LNCAP (cell line): Measurements from ENCODE around the gene SLC24A4.

Experiments
- TF ChIP-seq, protein P1 (sequence below): fragments of 450-650 bp; IDR thresholded peaks from 2 replicates; pipeline ENCODE4 v1.5.1; 2017; ENCODE audit warnings: mild to moderate bottlenecking

Gene SLC24A4, protein sequence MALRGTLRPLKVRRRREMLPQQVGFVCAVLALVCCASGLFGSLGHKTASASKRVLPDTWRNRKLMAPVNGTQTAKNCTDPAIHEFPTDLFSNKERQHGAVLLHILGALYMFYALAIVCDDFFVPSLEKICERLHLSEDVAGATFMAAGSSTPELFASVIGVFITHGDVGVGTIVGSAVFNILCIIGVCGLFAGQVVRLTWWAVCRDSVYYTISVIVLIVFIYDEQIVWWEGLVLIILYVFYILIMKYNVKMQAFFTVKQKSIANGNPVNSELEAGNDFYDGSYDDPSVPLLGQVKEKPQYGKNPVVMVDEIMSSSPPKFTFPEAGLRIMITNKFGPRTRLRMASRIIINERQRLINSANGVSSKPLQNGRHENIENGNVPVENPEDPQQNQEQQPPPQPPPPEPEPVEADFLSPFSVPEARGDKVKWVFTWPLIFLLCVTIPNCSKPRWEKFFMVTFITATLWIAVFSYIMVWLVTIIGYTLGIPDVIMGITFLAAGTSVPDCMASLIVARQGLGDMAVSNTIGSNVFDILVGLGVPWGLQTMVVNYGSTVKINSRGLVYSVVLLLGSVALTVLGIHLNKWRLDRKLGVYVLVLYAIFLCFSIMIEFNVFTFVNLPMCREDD

DNA sequence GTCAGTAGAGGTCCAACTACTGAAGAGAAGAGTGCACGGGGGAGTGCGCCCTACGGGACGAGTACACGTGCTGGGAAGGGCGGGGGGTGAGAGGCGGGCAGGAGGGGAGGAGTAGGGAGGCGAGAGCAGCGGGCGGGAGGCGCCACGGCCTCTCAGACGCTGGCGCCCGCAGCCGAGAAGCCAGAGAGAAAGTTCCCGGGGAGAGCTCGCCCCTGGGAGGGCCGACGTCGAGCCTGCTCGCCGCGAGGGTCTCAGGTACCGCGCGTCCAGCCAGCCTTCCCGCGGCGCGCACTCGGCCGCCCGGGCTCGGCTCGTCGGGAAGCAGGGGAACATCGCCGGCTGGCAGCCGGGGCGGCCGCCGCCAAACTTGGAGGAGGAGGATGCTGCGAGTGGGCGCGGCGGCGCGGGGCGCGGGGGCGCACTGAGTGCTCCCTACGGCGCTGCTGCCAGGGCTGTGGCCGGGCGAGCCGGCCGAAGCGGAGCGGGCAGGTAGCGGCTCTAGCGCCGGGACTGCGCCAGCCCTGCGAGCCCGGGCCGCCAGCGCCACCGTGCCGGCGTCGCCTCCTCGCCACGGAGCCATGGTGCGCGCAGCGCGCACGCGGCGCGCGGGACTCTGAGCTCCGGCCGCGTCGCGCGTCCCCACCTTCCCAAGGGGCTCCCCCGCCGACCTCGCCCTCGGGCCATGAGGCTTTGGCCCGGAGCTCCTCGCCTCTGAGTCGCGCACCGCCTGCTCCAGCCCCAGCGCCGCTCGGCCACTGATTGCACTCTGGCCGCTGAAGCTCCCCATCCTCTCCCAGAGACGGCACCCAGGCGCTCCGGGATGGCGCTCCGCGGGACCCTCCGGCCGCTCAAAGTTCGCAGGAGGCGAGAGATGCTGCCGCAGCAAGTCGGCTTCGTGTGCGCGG, at the start of gene SLC24A4:
Gene SLC24A4, plus strand, starts transcription at position 155 of the 905 bp plus-strand sequence. Its CDS starts 666 bp downstream, at position 821.
- TF ChIP-seq, protein P1, sequence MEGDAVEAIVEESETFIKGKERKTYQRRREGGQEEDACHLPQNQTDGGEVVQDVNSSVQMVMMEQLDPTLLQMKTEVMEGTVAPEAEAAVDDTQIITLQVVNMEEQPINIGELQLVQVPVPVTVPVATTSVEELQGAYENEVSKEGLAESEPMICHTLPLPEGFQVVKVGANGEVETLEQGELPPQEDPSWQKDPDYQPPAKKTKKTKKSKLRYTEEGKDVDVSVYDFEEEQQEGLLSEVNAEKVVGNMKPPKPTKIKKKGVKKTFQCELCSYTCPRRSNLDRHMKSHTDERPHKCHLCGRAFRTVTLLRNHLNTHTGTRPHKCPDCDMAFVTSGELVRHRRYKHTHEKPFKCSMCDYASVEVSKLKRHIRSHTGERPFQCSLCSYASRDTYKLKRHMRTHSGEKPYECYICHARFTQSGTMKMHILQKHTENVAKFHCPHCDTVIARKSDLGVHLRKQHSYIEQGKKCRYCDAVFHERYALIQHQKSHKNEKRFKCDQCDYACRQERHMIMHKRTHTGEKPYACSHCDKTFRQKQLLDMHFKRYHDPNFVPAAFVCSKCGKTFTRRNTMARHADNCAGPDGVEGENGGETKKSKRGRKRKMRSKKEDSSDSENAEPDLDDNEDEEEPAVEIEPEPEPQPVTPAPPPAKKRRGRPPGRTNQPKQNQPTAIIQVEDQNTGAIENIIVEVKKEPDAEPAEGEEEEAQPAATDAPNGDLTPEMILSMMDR: 0 out of 2 replicates have a peak, but pooled peaks have one; percentile 19

DNA sequence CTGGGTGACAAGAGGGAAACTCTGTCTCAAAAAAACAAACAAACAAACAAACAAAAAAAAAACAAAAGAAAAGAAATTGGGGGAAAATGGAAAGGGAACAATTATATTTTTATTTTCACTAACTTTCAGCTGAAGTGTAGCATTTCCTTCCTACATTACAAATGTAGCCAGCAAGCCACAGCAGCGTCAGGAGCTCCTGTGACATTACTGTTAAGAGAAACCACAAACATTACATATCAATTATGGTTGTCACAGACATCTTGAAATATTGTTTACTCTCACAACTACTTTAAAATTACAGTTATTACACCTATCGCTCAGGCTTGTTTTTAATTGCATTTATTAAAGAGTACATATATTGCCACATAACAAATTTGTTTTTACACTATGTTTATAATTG, 49.8 kb upstream of the SLC24A4 start:
- TF ChIP-seq, protein P1: no peak

DNA sequence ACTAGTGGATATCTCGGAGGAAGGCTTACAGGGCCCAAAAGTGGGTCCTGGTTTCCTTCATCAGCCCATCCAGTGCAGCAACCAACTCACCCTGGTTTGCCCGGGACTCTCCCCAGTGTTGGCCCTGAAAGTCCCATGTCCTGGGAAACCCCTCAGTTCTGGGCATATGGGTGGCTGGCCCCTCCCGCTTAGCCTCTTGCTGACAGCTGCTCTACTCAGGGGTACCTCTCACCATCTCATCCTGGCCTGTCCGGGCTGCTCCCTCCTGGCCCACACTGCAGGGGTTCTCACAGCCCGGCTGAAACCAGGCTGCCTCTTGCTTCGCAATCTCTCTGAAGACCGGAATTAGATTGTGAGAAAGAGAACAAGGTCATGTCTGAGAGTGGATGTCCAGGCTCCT, 48.9 kb upstream of the SLC24A4 start:
- TF ChIP-seq, protein P1: no peak

DNA sequence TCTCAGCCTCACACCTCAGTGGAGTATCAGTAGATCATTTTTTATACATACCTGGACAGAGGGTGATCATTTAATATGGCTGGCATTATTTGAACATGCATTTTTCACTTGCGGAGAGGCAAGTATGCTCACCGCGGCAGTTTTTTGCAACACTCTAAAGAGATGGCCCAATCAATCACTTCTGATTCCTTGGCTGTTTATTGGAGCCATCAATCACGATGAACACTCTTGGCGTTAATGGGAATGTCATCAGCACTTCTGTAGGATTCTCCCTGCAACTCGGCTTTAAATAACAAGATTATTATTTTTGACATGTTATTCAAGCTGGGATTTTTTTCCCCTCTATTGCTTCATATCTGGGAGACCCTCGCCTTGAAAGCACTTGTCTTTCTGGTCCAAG, 46.9 kb upstream of the SLC24A4 start:
- TF ChIP-seq, protein P1: no peak

DNA sequence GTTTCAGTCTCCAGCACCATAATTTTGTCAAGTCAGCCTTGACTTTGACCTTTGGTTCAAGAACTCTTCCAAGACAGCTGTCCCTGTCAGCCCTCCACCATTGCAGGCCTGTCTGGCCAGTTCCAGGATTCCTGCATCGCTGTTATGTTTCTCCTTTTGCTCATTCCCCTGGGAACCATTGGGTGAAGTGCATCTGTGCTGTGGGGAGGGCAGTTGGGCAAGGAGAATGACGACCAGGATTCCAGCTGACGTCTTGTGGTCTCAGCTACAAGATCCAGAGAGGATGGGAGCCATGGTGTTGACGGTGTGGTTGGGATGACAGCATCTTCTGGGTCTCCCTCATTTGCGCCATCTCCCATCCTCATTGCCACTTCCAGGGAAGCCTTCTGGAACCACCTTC, 45.9 kb upstream of the SLC24A4 start:
- TF ChIP-seq, protein P1: no peak

DNA sequence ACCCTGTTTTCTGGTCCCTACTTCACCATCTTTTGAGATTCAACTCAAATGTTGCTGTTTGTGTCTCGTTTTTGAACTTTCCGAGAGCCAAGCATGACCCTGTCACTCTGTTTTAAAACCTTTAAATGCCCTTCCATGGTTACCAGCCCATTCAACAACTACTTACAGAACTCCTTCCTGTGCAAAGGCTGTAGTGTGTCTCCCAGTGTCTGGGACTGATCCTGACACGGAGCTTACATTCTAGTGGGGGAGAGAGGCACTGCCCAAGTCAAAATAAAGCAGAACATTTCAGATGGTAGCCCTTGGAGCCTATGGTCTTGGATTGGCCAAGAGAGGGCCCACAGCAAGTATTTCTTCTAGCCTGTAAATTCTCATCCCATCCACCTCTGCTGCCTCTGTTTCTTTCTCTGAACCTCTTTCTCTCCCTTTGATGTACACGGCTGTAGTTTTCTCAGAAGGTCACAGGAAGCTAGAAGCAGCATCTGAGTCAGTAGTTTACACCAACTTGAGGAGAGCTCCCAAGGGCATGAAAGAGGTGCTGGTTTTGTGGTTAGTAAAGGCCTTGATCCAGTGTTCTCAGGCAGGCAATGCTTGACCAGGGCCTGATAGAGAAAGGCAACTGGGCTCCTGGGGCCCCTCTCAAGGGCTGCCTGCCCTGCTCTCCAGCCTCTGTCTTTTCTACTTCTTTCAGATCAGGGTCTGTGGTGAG, 42.3 kb upstream of the SLC24A4 start:
- TF ChIP-seq, protein P1: no peak

DNA sequence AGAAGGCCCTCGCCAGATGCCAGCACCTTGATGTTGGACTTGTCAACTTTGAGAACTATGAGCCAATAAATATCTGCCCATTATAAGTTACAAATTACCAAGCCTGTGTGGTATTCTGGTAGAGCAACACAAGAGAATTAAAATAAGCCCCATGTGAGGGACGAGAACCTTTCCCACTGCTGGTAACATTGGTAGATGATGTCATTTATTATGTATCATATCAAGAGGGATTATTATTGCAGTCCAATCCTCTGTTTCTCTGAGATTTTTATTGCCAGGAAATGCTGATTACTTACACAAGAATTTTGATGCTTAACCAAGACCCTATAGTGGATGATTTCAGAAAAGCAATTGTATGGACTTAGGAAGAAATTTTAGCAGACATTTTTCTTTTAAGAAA, 40.3 kb upstream of the SLC24A4 start:
- TF ChIP-seq, protein P1: no peak
